Measurements from ENCODE around the gene GRM5.
"Not testable (repeated sequence)": the region's sequence is repeated elsewhere in the genome, so short reads cannot be mapped to it uniquely, and the experiment has no call there.

Gene GRM5

GRCh38 chr11:88484873-88485621 lies 580.7 kb downstream of the GRM5 start:
- peak; percentile 71 for DNase-seq

- no peak for DNase-seq
Measured at GRCh38 chr11:88482871-88483301, 582.9 kb downstream of the GRM5 start.

DNA sequence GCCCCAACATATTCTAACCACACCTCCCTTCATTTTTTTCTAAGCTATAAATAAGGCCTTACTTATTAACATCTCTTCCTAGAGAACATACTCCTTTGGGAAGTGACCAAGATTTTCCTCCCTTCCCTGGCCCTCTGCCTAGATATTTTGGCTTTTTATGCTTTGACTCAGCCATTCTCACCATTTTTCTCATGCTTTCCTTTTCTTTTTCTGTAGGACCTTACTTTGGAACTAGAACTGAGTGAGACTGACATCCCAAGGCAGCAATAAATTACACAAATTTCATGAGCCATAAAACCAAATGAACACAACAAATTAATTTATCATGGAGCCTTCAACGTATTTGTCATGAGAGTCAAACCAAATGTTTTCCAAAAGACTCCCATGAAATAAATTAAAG lies 585.6 kb downstream of the GRM5 start:
- DNase-seq: no peak

DNA sequence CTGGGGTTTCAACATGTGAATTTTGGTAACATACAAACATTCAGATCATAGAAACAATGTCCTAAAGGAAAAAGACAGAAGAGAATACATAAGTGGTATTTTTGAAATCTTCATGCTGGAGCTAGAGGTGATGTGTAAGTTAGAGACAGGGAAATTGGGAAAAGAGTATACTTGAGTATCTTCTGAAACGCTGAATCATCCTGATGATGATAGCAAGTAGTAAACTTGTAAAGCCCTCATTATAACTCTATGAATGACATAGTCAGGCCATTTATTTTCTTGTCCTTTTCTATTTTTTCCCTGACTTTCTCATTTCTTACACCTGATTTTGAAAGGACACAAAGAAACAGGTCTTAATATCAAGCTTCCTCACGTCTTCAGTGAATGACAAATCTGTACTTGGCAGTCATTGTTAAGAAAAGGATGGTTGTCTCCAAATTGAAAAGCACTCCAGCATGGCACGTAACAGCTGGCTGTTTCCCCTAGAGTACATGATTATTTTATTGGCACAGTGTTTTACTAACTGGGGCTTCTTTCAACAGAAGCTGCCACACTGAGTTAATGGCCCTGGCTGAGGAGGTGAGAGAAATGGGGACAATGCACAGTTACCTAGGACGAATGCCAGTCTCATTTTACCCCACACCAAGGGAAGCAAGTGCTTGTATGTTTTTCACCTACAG lies 587.5 kb downstream of the GRM5 start:
- DNase-seq: no peak

- DNase-seq: no peak
Measured at GRCh38 chr11:88475991-88476418, 589.8 kb downstream of the GRM5 start.

GRCh38 chr11:88474655-88475054 lies 591.1 kb downstream of the GRM5 start:
- DNase-seq: no peak

GRCh38 chr11:88469561-88470225 lies 596.1 kb downstream of the GRM5 start:
- no peak for DNase-seq

DNA sequence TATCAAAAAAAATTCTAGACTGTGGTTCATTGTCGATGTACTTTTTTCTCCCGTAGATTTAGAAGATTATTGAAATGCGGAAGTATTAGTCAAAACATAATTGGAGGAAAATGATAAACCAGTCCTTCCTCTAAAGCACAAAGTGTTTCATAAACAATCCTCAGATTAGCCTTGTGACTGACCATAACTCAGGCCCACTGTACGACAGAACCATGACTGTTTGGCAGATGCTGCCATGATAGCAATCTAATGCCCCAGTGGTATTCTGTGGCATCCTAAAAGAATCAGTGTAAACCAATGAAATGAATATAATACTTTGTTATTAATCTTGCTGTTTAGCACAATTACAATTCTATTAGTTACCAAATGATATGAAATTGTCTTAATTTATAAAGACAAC lies 601.3 kb downstream of the GRM5 start:
- no peak for DNase-seq

- not testable (repeated sequence) for DNase-seq
Measured at GRCh38 chr11:88463301-88463700, 602.5 kb downstream of the GRM5 start.

DNA sequence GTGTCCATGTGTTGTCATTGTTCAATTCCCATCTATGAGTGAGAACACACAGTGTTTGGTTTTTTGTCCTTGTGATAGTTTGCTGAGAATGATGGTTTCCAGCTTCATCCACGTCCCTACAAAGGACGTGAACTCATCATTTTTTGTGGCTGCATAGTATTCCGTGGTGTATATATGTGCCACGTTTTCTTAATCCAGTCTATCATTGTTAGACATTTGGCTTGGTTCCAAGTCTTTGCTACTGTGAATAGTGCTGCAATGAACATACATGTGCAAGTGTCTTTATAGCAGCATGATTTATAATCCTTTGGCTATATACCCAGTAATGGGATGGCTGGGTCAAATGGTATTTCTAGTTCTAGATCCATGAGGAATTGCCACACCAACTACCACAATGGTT lies 607.7 kb downstream of the GRM5 start:
- DNase-seq: not testable (repeated sequence)

DNA sequence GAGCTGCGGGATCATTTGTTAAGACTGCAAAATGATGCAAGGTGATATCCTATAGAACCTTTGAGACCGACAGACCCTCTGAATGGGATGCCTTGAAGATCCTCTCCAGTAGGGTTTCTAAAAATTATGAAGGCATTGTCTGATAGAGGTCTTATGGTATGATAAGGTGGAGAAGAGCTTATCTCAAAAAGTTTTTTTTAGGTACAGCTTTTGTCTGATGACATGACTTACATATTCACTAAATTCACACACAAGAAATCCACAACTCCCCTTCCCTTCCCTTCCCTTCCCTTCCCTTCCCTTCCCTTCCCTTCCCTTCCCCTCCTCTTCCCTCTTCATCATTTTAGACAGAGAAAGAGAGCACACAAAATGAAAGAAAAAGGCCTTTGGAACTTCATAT lies 609.8 kb downstream of the GRM5 start:
- DNase-seq: no peak

DNA sequence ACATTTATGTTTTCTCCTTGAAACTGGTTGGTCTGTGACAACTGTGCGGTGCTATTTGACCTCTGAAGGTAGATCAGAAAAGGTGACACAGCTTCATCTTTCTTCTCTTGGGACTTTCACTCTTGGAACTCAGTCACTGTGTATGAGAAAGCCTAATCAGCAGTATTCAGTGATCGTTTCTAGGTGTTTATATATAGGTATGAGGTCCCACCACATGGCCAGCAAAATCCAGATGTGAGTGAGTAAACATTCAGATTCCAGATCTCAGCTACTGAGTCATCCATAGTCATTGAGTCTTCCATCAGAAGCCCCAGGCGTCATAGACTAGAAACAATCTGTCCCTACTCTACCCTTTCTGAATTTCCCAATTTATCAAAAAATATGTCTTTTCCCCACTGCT lies 610.9 kb downstream of the GRM5 start:
- no peak for DNase-seq
